PC-3 (cell line): ENCODE measurements around the gene LAMA5.

Source experiments
- EZH2 ChIP-seq: fragments of 300-600 bp; sonication (generic); IDR thresholded peaks from one replicate; pipeline ENCODE4 v1.6.1; 2017; ENCODE audit warnings: antibody characterized with exemption, mild to moderate bottlenecking, low read length; ENCODE audit not compliant: unreplicated experiment
- EZH2phosphoT487 ChIP-seq: fragments of 300-600 bp; sonication (generic); IDR thresholded peaks from 2 replicates; pipeline ENCODE4 v1.6.1; 2018; ENCODE audit warnings: mild to moderate bottlenecking, antibody characterized with exemption, low read length, borderline replicate concordance
- TF ChIP-seq, protein P1 (sequence below): fragments of 300-600 bp; sonication (generic); conservative IDR thresholded peaks from 2 replicates; pipeline ENCODE4 v1.5.1; 2017; ENCODE audit warnings: antibody characterized with exemption, low read depth, mild to moderate bottlenecking, low read length

GRCh38 chr20:62356589-62357186 is 10.4 kb downstream of the LAMA5 start:
- TF ChIP-seq, protein P1, sequence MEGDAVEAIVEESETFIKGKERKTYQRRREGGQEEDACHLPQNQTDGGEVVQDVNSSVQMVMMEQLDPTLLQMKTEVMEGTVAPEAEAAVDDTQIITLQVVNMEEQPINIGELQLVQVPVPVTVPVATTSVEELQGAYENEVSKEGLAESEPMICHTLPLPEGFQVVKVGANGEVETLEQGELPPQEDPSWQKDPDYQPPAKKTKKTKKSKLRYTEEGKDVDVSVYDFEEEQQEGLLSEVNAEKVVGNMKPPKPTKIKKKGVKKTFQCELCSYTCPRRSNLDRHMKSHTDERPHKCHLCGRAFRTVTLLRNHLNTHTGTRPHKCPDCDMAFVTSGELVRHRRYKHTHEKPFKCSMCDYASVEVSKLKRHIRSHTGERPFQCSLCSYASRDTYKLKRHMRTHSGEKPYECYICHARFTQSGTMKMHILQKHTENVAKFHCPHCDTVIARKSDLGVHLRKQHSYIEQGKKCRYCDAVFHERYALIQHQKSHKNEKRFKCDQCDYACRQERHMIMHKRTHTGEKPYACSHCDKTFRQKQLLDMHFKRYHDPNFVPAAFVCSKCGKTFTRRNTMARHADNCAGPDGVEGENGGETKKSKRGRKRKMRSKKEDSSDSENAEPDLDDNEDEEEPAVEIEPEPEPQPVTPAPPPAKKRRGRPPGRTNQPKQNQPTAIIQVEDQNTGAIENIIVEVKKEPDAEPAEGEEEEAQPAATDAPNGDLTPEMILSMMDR, result no peak
- TF ChIP-seq EZH2phosphoT487 (no peak), EZH2 (no peak)
